Subcutaneous abdominal adipose tissue (tissue), 5 donors: Measurements from ENCODE around the gene GSTO2.

Experiments
- H3K27ac ChIP-seq: one replicate; pipeline ENCODE4 v1.7.0; 2013; ENCODE audit warnings: low read depth, mild to moderate bottlenecking, inconsistent platforms, low read length, moderate library complexity
- H3K27me3 ChIP-seq, 5 donors: one replicate each; pipeline ENCODE4 v1.7.0; 2013; ENCODE audit warnings: low read length in 5 of 5, inconsistent platforms in 1 of 5; ENCODE audit not compliant: control insufficient read depth in 5 of 5, insufficient read depth in 4 of 5
- H3K36me3 ChIP-seq, 5 donors: one replicate each; pipeline ENCODE4 v1.7.0; 2013; ENCODE audit warnings: low read length in 5 of 5; ENCODE audit not compliant: control insufficient read depth in 5 of 5, insufficient read depth in 5 of 5
- H3K4me1 ChIP-seq, 5 donors: one replicate each; pipeline ENCODE4 v1.7.0; 2013; ENCODE audit warnings: low read length in 5 of 5, mild to moderate bottlenecking in 3 of 5, moderate library complexity in 1 of 5; ENCODE audit not compliant: control insufficient read depth in 5 of 5, insufficient read depth in 5 of 5
- H3K4me3 ChIP-seq, 5 donors: one replicate each; pipeline ENCODE4 v1.7.0; 2013; ENCODE audit warnings: low read length in 5 of 5, low read depth in 1 of 5
- H3K9ac ChIP-seq, 5 donors: one replicate each; pipeline ENCODE4 v1.7.0; 2013; ENCODE audit warnings: low read length in 5 of 5, mild to moderate bottlenecking in 4 of 5, moderate library complexity in 3 of 5
- H3K9me3 ChIP-seq, 5 donors: one replicate each; pipeline ENCODE4 v1.7.0; 2013; ENCODE audit warnings: low read length in 5 of 5; ENCODE audit not compliant: control insufficient read depth in 5 of 5
- donor health status: healthy.
- donor health status: healthy.
- donor health status: healthy.
- donor health status: healthy.
- donor health status: healthy.

GSTO2 gene

DNA sequence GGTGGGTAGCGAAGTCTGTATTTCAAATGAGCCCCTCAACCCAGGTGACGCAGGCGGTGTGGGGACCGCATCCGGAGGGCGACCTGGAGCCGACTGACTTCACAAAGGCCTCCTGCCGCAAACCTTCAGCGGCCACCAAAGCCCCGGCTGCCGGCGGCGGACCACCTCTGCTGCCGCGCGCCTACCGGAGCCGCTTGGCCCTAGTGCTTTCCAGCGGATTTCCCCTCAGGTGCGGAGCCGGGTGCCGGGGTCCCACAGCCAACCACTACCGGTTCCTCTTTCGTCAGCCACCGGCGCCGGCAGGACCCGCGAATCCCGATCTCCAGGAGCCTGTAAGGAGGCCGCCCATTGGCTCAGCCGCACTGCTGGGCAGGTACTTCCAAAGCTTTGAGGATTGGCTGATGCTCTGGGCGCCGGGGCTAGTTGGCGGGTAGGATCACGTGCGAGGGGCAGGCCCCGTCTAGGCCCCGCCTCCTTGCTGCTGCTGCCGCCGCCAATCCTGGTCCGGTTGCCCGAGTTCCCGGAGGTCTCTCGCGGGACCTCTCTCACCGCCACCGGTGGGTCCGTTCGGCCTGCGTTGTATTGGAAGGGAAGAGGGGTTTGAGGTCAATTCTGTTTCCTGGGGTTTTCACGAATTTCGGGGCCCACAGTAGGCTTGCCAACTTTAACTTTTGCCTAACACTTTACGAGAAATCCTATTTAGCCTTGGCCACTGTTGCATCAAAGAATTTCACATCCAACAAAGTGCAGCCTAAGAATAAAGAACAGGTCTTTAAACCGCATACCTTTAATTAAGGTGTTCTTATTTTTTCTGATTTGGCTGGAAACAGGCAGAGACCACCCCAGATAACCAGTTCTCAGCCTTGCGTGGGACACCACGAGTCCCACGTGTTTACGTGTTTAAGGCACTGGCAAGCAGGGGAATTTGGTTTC, at the start of gene GSTO2:
GSTO2 (plus strand) TSS at position 472 of the 933 bp plus-strand sequence. CDS start 5,732 bp downstream, outside the sequence.
- Histone ChIP-seq H3K27ac (peak within 1 kb of the TSS; percentile 88), H3K9me3 (no peaks in the 10 kb centered on the region), H3K27me3 (no peaks in the 10 kb centered on the region), H3K36me3 (peaks cover 16 to 31% (median 18%) of the 10 kb centered on the region in 5 donors), H3K4me3 (peak within 1 kb of the TSS; percentile 87 to 95 (median 90)), H3K4me1 (peaks cover 0 to 16% (median 14%) of the 10 kb centered on the region in 5 donors), H3K9ac (peak within 1 kb of the TSS; percentile 84 to 94 (median 87))

DNA sequence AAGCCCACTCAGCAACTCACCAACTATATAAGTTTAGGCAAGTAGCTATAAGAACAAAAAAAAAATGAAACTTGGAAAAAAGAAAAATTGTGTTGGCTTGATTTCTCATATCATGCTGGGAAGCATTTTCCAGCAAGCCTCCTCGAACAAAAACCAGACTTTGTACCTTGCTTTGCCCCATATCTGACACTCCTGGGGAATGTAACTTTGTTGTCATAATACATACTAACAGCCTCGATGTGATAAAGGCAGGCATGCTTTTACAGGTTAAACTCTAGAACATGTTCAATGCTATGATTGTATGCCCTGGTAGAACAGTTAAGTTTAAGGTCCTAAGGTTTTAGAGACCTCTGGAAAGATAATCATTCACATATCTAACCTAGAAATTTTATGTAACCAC, 48.5 kb upstream of the GSTO2 start:
- H3K27ac ChIP-seq, result no peak overlapping the region
- H3K27me3 ChIP-seq, result peaks cover 2 to 11% (median 4%) of the 10 kb centered on the region in 5 donors
- no peak overlapping the region for H3K4me3 ChIP-seq
- no peaks in the 10 kb centered on the region for H3K36me3 ChIP-seq
- no peaks in the 10 kb centered on the region for H3K9me3 ChIP-seq
- H3K4me1 ChIP-seq, result no peaks in the 10 kb centered on the region
- H3K9ac ChIP-seq, result no peak overlapping the region

- Histone ChIP-seq H3K27ac (no peak overlapping the region), H3K36me3 (no peaks in the 10 kb centered on the region), H3K9ac (no peak overlapping the region), H3K9me3 (no peaks in the 10 kb centered on the region), H3K27me3 (peaks cover 0 to 4% (median 0%) of the 10 kb centered on the region in 5 donors), H3K4me3 (no peak overlapping the region), H3K4me1 (no peaks in the 10 kb centered on the region)
Measured at GRCh38 chr10:104223304-104223703, 45.7 kb upstream of the GSTO2 start.

- Histone ChIP-seq H3K9ac (no peak overlapping the region), H3K27ac (no peak overlapping the region), H3K4me3 (no peak overlapping the region), H3K9me3 (peaks cover 0 to 4% (median 0%) of the 10 kb centered on the region in 5 donors), H3K36me3 (no peaks in the 10 kb centered on the region), H3K4me1 (peaks cover 0 to 14% (median 11%) of the 10 kb centered on the region in 5 donors), H3K27me3 (no peaks in the 10 kb centered on the region)
Measured at GRCh38 chr10:104230490-104230889, 38.5 kb upstream of the GSTO2 start.

GRCh38 chr10:104231784-104232612, 37.0 kb upstream of the GSTO2 start, which contains the start of gene CFAP43:
Gene CFAP43 (minus strand): TSS chr10:104232364. CDS start chr10:104232246, 118 bp downstream.
- Histone ChIP-seq H3K27me3 (peaks cover 0 to 1% (median 0%) of the 10 kb centered on the region in 5 donors), H3K36me3 (no peaks in the 10 kb centered on the region), H3K9me3 (peaks cover 0 to 4% (median 0%) of the 10 kb centered on the region in 5 donors), H3K4me1 (peaks cover 0 to 14% (median 11%) of the 10 kb centered on the region in 5 donors), H3K27ac (no peak within 1 kb of the TSS), H3K9ac (peak within 1 kb of the TSS; percentile 44 to 86 (median 82)), H3K4me3 (peak within 1 kb of the TSS; percentile 86 to 96 (median 93))

- H3K27me3 ChIP-seq, result peaks cover 0 to 2% (median 0%) of the 10 kb centered on the region in 5 donors
- H3K4me3 ChIP-seq, result peak overlapping the region; percentile 86 to 96 (median 93)
- H3K9me3 ChIP-seq, result peaks cover 0 to 4% (median 0%) of the 10 kb centered on the region in 5 donors
- H3K27ac ChIP-seq, result no peak overlapping the region
- H3K9ac ChIP-seq, result peak overlapping the region in 2 of 5 donors; percentile 40 to 52
- no peaks in the 10 kb centered on the region for H3K36me3 ChIP-seq
- H3K4me1 ChIP-seq, result peaks cover 0 to 14% (median 11%) of the 10 kb centered on the region in 5 donors
Measured at GRCh38 chr10:104232613-104233102, 36.3 kb upstream of the GSTO2 start.

DNA sequence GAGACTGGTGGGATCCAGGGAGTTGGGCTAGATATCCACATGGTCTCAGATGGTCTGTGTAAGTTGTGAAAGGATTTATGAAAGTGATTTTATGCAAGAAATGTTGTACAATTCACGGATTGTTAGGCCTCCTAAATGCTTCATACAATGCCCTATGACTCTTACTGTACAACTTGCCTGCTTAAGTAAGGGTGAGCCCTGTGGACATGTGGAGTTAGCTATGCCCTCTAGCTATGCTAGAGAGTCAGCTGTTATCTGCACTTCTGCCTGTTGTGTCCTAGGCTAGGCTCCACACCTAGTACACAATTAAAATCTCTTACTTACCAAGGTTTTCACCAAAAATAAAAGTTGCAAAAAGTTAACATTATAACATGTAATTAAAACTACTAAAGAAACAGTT, 35.2 kb upstream of the GSTO2 start:
- peaks cover 0 to 2% (median 0%) of the 10 kb centered on the region in 5 donors for H3K27me3 ChIP-seq
- H3K27ac ChIP-seq, result no peak overlapping the region
- no peak overlapping the region for H3K4me3 ChIP-seq
- peaks cover 0 to 14% (median 11%) of the 10 kb centered on the region in 5 donors for H3K4me1 ChIP-seq
- peaks cover 0 to 4% (median 0%) of the 10 kb centered on the region in 5 donors for H3K9me3 ChIP-seq
- H3K36me3 ChIP-seq, result no peaks in the 10 kb centered on the region
- H3K9ac ChIP-seq, result no peak overlapping the region

DNA sequence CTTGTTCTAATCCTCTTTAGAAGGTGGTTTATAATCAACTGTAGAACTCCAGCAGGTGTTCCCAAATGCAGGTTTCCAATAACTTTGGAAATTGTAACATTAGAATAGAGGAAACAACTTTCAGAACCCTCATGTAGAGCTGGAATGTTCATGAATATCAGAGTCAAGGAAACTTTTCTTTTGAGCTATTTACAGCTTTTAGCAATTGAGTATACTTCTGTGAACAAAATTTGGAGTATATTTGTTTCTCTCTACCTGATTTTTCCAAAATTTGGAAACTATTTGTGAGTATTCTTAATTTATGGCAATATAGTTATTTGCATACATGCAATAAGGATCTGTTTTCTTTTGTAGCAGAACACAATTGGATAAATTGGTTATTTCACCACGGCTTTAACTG, 34.0 kb upstream of the GSTO2 start:
- no peaks in the 10 kb centered on the region for H3K36me3 ChIP-seq
- peaks cover 0 to 2% (median 0%) of the 10 kb centered on the region in 5 donors for H3K27me3 ChIP-seq
- H3K9me3 ChIP-seq, result peaks cover 0 to 4% (median 0%) of the 10 kb centered on the region in 5 donors
- no peak overlapping the region for H3K9ac ChIP-seq
- H3K4me3 ChIP-seq, result no peak overlapping the region
- peaks cover 0 to 14% (median 11%) of the 10 kb centered on the region in 5 donors for H3K4me1 ChIP-seq
- H3K27ac ChIP-seq, result no peak overlapping the region

- no peak overlapping the region for H3K4me3 ChIP-seq
Measured at GRCh38 chr10:104235801-104236200, 33.2 kb upstream of the GSTO2 start.

More at GRCh38 chr10:104235801-104236200, 33.2 kb upstream of the GSTO2 start:
- Histone ChIP-seq H3K9me3 (peaks cover 0 to 4% (median 0%) of the 10 kb centered on the region in 5 donors), H3K27me3 (peaks cover 0 to 2% (median 0%) of the 10 kb centered on the region in 5 donors), H3K36me3 (no peaks in the 10 kb centered on the region), H3K27ac (no peak overlapping the region), H3K9ac (no peak overlapping the region), H3K4me1 (peaks cover 0 to 14% (median 11%) of the 10 kb centered on the region in 5 donors)
